Stimulated activated CD4-positive, alpha-beta T cell treated with anti-CD3 and anti-CD28 coated beads, TNF-alpha, amount 100 ng/mL, for 1 hour (primary cell): ENCODE measurements around the gene UBXN11.

Source experiments
- DNase-seq, 3 donors: peaks; one replicate each; pipeline ENCODE4 v3.0.0-alpha.2; 2020; ENCODE audit warnings: low read depth in 3 of 3, low spot score in 1 of 3

UBXN11 gene

GRCh38 chr1:26306290-26307229 is at the start of gene UBXN11:
Gene UBXN11 (minus strand): TSS chr1:26306636. CDS start chr1:26302883, 3,753 bp downstream.
- peak; percentile 73 to 84 (median 80) for DNase-seq

- DNase-seq: no peak
Measured at GRCh38 chr1:26356106-26356505, 49.7 kb upstream of the UBXN11 start.

- DNase-seq: no peak
Measured at GRCh38 chr1:26354972-26355371, 48.5 kb upstream of the UBXN11 start.

DNA sequence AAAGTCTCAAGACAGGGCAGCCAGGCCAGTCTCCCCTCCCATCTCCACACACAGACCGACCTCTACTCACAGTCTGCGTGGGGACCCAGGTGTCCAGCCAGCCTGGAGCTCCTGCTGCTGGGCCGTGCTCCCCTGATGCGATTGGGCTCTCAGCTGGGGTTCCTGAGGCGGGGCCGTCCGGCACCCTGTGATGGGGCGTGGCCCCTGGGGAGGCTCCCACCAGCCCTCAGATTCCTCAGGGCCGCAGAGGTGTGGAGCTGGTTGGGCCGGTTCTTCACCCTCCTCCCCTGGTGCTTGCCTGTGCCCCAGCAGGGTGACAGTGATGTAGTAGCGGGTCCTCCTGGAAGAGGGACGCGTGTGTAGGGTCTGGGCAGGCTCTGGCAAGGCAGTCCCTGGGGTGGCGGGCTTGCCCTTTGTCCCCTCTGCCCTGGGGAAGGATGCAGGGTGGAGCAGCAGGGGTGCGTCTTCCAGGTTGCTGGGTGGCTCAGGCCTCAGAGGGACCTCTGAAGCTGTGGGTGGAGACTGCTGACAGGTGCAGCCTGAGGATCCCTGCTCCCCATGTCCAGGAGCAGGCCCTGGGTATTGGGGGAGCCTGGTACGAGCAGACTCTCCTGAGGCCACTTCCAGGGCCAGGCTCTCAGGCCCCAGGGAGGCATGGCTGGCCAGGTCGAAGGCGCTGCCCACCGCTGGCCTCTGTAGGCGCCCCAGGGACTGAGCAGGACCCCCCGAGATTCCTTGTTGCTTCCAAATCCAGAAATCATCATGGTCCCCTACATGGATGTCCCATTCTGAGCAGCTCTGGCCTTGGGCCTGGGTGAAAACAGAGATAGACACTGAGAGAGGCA is 47.8 kb upstream of the UBXN11 start, which contains the start of gene CRYBG2:
Gene CRYBG2, minus strand, starts transcription at position 155 of the 845 bp plus-strand sequence. CDS start 7,473 bp downstream, outside the sequence.
- DNase-seq: no peak

- DNase-seq: no peak
Measured at GRCh38 chr1:26353210-26353859, 46.9 kb upstream of the UBXN11 start.

DNA sequence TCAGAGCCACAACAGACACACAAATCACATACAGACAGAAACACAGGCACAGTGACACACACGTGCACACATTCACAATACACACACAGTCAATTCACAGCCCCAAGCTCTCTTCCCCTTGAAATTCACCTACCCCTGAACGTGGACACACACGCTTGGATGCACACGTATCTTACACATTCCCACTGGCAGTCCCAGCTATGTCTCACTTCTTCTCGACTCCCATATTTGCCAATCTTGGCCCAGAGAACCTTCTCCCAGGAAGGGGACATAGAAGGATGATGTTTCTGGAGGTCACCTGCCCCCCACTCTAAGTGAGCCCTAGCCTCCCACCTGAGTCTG is 45.9 kb upstream of the UBXN11 start:
- no peak for DNase-seq

- no peak for DNase-seq
Measured at GRCh38 chr1:26351590-26352337, 45.3 kb upstream of the UBXN11 start.

DNA sequence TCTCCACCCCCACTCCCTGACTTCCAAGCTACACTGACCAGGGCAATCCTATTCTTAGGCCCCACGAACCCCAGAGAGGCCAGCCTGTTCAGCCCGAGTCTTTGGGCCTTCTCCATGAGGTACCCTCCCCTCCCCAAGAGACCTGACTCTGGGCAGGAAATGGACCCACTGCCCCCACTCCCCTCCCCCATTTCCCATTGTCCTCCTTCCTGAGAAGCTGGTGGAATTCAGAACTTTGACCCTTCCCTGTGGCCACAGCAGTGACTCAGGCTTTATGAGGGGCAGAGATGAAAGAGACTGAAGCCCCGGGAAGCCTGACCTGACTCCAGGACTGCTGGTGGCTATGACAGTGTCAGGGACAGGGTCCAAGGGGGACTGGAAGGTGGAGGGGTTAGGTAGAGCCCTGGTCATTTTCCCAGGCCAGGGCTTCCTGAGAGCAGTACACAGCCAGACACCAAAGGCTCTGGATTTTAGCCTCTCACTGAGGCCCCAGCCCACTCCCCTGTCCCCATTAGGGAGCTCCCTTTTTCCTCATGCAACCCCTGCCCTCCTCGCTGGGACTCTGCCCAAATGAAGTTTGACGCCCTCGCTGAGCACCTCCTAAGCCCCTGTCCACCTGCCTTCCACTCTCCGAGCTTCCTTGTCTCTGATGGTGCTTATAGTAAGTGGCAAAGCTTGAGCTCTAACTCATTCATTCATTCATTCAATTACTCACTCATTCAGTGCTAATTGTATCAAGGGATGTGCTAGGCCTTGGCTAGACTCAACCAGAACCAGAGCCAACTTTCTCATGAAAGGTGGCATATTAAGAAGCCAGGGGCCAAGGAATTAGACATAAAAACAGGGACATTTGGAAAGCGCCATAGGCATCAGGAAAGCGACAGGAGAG is 44.5 kb upstream of the UBXN11 start:
- DNase-seq: no peak

DNA sequence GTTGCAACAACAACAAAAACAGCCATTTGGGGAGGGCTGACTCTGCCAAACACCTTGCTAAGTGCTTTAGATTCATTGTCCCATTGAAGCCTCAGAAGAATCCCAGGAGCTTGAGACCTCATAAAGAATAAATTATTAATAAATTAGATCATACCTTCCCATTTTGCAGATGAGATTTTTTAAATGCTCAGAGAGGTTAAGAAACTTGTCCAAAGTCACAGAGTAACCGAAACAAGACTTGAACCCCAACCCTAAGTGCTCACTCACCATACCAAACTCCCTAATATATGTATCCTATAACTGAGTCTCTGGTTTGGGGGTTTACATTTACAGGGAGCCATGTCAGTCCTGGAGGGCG is 43.9 kb upstream of the UBXN11 start:
- no peak for DNase-seq

- DNase-seq: no peak
Measured at GRCh38 chr1:26349877-26350244, 43.4 kb upstream of the UBXN11 start.

DNA sequence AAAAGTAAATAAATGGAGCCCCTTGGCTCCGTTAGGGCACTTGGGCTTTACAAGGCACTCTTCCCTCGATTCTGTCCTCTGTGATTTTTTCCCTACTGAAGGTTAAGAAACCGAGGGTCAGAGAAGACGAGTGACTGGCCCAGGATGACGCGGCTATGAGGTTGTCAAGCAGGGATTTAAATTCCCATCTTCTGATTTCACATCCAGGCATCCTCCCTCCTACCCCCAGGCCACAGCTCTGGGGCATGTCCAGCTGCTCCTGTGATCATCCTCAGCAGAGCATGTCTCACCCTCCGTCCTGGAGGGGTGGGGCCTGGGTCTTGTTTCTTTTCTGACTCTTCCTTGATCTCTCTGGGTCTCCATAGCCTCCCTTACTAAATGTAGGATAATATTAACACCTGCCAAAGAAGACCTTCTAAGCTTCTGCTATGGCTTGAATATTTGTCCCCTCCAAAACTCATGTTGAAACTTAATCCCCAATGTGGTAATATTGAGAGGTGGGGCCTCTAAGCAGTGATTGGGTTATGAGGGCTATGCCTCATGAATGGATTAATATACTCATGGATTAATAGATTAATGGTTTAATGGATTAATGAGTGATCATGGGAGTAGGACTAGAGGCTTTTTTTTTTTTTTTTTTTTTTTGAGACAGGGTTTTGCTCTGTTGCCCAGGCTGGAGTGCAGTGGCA is 42.9 kb upstream of the UBXN11 start:
- no peak for DNase-seq

- DNase-seq: no peak
Measured at GRCh38 chr1:26346274-26347033, 40.0 kb upstream of the UBXN11 start.

GRCh38 chr1:26345718-26346117 is 39.3 kb upstream of the UBXN11 start:
- DNase-seq: no peak

GRCh38 chr1:26344147-26344920 is 37.9 kb upstream of the UBXN11 start:
- no peak for DNase-seq

- DNase-seq: no peak
Measured at GRCh38 chr1:26340047-26340481, 33.6 kb upstream of the UBXN11 start.

GRCh38 chr1:26338670-26339069 is 32.2 kb upstream of the UBXN11 start:
- DNase-seq: no peak

DNA sequence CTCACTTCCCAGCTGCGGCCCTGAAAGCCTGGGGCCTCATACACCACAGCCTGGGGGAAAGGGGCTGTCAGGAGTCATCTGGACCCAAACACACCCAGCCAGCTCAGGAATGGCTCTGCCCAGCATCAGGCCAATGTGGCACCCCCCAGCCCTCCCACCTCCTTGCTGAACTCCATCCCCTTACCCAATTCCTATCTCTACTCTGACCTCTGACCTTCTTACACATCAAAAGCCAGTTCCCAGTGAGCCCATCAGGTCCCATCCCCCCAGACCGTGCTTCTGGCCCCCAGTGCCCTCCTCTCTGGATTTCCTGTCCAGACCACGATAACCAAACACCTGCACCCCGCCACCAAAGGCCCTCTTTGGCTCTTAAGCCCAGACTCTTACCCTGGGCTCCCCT is 31.2 kb upstream of the UBXN11 start:
- DNase-seq: no peak

- no peak for DNase-seq
Measured at GRCh38 chr1:26337206-26337535, 30.7 kb upstream of the UBXN11 start.
